ENCODE measurements around the gene SRC.
"Not testable (repeated sequence)": the region's sequence is repeated elsewhere in the genome, so short reads cannot be mapped to it uniquely, and the experiment has no call there.

Gene SRC

DNA sequence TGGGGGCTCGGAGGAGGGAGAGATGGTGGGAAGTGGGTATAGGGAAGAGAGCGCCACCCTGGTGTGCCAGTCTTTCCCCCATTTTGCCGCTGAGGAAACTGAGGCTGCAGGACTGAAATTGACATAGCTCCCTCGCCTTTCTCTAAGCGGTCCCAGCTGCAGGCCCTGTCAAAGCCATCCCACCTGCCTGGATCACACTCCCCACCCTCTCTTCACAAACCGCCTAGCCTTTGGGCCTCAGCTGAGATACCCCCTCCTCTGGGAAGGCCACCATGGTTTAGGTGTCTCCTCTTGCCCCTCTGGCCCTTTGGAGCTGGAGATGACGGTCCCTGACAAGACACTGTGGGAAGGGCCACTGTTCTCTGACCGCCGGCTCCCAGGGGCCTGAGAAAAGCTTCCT, 16.9 kb downstream of the SRC start:
- FAIRE-seq (no peak), DNase-seq (ENCODE audit: low spot score) (no peak)

DNA sequence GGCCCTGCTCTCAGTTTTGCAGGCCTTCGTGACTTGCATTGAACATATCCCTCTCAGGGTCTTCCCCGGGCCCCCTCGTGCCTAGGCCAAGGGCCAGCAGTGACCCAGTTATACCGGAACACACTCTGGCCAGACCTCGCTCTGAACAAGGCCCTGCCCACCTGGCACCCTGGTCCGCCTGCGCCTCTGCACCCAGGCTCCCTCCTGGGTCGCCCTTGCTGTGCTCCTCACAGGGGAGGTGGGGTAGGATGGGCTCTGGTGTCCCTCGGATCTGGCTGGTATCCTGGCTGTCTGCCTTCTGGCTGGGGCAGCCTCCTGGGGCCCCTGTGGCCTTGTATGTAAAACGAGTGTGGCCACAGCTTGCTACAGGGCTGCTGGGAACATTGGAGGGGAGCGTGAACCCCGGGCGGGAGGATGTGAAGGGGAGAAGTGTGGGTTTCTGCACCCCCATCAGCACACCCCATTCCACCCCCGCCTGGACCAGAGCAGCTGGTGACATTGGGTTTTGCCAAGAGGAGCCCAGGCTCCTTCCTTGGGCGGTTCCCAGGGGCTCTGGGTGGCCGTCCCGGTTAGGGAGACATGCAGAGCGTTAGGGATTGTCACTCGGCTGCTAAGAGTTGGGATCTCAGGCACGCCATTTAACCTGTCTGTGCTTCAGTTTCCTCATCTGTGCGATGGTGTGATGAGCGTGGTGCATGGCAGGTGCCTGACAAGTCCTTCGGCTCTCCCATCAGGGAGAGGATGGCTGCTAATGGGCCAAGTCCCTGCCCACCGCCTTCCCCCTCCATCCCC, 17.5 kb downstream of the SRC start:
- FAIRE-seq: no peak
- DNase-seq (ENCODE audit: low spot score): no peak

DNA sequence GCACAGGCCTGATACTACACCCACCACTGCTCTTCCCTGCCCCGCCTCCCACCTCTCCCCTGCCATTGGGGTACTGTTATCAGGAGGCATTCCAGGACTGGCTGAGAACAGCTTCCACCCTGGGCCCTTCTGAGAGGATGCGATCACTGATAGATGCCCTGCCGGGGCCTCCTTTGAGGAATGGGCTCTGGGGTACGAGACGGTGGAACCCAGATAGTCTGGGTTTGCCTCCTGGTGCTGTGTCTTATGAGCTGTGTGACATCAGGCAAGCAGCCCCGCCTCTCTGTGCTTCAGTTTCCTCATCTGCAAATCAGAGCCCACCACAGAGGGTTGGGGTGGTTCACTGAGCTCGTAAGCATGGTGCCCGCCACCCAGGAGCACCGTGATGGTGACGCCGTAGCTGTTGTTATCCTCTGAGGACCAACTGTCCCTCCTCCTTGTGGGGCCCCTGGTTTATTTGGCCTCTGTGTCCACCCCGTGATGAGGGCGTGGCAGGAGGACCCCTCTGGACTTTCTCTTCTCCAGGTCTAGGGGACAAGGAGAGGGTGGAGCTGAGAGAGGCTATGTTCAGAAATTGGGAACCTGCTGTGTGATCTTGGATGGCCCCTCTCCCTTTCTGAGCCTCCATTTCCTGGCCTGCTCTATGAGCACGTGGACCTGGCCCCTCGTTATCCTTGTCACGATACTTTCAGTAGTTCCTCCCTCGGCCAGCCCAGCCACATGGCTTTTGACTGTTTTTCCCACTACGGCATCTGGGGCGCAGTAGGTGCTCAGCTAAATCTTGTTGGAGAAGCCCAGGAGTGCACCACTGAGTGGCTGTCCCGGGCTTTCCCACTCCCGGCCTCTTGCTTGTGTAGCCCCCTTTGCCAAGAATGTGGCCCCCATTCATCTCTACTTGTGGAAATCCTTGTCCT, 18.3 kb downstream of the SRC start:
- no peak for DNase-seq (ENCODE audit: low spot score)
- no peak for FAIRE-seq

- DNase-seq (ENCODE audit: low spot score) (no peak), FAIRE-seq (no peak)
Measured at GRCh38 chr20:37364927-37365272, 19.0 kb downstream of the SRC start.

- DNase-seq (ENCODE audit: low spot score) (no peak), FAIRE-seq (no peak)
Measured at GRCh38 chr20:37365760-37366638, 20.1 kb downstream of the SRC start.

DNA sequence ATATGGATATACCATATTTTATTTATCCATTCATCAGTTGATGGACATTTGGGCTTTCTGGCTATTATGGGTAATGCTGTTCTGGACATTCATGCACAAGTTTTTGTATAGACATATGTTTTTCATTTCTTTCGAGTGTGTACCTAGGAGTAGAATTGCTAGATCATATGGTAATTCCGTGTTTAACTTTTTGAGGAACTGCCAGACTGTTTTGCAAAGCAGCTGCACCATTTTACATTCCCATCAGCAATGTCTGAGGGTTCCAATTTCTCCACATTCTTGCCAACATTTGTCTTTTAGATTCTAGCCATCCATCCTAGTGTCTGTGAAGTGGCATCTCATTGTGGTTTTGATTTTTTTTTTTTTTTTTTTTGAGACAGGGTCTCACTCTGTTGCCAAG, 20.8 kb downstream of the SRC start:
- FAIRE-seq: no peak
- DNase-seq (ENCODE audit: low spot score): no peak

- no peak for DNase-seq (ENCODE audit: low spot score)
- no peak for FAIRE-seq
Measured at GRCh38 chr20:37369846-37370245, 23.9 kb downstream of the SRC start.

- DNase-seq (ENCODE audit: low spot score); FAIRE-seq: not testable (repeated sequence)
Measured at GRCh38 chr20:37371845-37372244, 25.9 kb downstream of the SRC start.

DNA sequence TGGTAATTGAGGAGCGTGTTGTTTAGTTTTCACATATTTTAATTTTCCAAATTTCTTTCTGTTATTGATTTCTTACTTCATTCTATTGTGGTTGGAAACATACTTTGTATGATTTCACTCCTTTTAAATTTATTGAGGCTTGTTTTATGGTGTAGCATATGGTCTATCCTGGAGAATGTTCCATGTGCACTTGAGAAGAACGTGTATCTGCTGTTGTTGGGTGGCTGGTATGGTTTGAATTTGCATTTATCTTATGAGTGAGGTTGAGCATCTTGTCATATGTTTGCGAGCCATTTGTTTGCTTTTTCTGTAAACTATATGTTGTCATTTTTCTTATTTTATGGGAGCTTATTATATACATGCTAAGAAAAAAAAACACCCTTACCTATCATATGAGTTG, 26.5 kb downstream of the SRC start:
- DNase-seq (ENCODE audit: low spot score): no peak
- no peak for FAIRE-seq

DNA sequence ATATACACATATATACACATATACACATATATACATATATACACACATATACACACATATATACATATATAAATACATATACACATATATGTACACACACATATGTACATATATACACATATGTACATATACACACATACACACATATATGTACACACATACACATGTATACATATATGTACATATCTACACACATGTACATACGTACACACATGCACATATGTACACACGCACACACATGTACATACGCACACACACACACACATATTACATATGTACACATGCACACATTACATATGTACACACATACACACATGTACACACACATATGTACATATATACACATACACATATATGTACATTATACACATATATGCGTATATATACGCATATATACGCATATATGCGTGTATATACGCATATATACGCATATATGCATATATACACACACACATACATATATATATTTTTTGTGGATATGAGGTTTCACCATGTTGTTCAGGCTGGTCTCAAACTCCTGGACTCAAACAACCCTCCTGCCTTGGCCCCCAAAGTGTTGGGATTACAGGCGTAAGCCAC, 27.2 kb downstream of the SRC start:
- DNase-seq (ENCODE audit: low spot score): no peak
- FAIRE-seq: peak; percentile 91

DNA sequence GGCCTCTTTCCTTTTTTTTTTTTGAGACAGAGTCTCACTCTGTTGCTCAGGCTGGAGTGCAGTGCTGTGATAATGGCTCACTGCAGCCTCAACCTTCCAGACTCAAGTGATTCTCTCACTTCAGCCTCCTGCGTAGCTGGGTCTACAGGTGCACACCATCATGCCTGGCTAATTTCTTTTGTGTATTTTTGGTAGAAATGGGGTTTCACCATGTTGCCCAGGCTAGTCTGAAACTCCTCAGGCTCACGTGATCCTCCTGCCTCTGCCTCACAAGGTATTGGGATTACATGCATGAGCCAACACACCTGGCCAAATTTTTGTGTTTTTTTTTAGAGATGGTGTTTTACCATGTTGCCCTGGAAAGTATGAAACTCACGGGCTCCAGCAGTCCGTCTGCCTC, 29.3 kb downstream of the SRC start:
- no peak for FAIRE-seq
- DNase-seq (ENCODE audit: low spot score): no peak

- FAIRE-seq (no peak), DNase-seq (ENCODE audit: low spot score) (no peak)
Measured at GRCh38 chr20:37376324-37376723, 30.4 kb downstream of the SRC start.

DNA sequence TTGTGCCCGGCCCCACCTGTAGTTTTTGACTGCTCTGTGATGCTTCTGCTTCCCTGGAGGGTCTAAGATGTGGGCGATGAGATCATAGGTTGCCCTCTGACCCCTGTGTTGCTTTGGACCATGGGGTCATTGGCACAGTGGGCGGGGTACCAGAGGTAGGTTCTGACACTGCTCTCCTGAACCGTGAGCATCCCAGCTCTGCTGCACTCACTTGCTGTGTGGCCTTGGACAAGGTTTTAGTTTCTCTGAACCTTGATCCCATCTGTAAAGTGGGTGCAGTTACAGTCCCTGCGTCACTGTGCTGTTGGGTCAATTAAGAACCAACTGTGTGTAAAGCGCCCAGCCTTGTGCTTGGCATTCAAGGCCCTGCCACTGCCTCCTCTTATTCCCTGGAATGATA, 30.9 kb downstream of the SRC start:
- DNase-seq (ENCODE audit: low spot score) (no peak), FAIRE-seq (no peak)

- DNase-seq (ENCODE audit: low spot score) (no peak), FAIRE-seq (no peak)
Measured at GRCh38 chr20:37377346-37378081, 31.6 kb downstream of the SRC start.

- FAIRE-seq (no peak), DNase-seq (ENCODE audit: low spot score) (no peak)
Measured at GRCh38 chr20:37378420-37378784, 32.5 kb downstream of the SRC start.

GRCh38 chr20:37378785-37379598, 33.1 kb downstream of the SRC start:
- FAIRE-seq (no peak), DNase-seq (ENCODE audit: low spot score) (no peak)

DNA sequence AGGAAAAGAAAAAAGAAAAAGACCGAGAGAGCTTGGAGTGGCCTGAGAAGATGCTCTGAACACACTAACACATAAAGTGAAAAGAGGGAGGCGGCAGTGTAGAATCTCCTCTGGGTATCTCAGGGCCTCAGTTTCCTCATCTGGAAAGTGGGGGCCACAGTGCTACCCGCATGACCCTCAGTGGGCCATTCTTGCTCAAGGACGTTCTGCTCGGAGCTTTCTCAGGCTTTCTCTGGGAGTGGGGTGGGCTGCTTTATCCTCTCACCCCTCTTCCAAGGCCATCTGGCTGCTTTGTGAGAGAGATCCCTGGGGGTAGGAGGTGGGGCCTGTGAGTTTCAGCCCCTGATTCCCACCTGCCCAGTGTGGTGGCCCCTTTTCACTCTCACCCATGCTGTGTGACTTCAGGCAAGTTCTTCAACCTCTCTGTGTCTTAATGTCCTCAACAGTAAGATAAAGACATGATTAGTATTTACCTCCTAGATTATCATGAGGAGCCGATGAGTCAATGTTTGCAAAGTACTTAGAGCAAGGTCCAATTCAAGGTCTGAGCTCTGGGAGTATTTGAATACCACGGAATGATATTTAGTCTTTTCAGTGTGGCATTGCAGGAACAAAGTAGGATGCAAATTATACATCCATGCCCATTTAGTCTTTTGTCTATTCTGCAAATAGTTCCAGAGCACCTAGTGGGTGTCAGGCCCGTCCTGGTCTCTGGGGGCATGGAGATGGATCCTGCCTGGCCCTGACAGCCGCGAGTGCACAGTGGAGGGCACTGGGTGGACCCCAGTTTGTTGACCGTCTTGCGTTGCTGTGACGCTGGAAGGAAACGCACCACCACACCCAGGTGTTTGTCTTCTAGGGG, 34.3 kb downstream of the SRC start:
- DNase-seq (ENCODE audit: low spot score): no peak
- FAIRE-seq: no peak

DNA sequence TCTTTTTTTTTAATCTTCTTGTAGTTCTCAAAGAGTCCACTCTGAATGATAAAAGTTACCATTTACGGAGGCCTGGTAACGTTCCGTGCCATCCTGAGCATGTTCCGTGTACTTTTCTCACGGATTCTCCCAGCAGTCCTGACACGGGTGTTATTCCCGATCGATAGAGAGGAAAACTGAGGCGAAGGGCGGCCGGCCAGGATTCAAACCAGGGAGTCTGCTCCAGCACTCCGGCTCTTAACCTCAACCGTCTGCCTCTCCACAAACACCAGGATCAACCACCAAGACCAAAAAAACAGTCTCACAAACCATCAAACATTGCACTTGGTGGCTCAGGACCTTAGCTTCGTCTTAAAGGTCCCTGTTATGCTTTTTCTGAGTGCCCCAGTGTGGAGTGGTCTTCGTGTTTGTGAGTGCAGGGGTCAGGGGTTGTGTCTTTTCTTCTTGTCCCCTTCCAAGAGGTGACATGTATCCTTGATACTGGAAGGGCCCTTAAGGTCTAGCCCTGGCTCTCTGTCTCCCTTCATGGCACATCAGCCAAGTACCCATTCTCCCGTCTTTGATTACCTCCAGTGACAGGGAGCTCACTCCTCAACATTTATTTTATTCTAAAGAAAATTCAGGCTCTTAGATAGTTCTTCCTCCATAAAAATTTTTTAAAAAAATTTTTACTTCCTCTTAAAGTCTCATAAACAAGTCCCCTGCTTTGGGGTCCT, 35.1 kb downstream of the SRC start:
- DNase-seq (ENCODE audit: low spot score) (no peak), FAIRE-seq (no peak)
